CD14-positive monocyte (primary cell): ENCODE results near the gene KCNAB1. TPM values are rescaled to one million over a fixed set of nuclear protein-coding genes. Genes with fewer than 3 reads are reported as not detected.

Experiments
- DNase-seq, 3 donors: peaks; one replicate each; pipeline ENCODE4 v3.0.0-alpha.2; 2011 to 2022
- H2AFZ ChIP-seq: 2 replicates; pipeline ENCODE4 v1.6.0; 2012; ENCODE audit warnings: mild to moderate bottlenecking, low read depth, low read length, inconsistent platforms; ENCODE audit not compliant: insufficient read depth, poor library complexity, severe bottlenecking
- H3K27ac ChIP-seq, 2 donors: 1 replicate in 1 of 2; 2 replicates in 1 of 2; pipeline ENCODE4 v1.5.1; 2012 to 2013; ENCODE audit warnings: low read length in 2 of 2, control low read depth in 1 of 2, inconsistent platforms in 1 of 2, low read depth in 1 of 2, mild to moderate bottlenecking in 1 of 2
- H3K27me3 ChIP-seq, 2 donors: one replicate each; pipeline versions ENCODE4 v1.6.0 to v1.6.1; 2011 to 2013; ENCODE audit warnings: low read length in 2 of 2; ENCODE audit not compliant: control insufficient read depth in 2 of 2, insufficient read depth in 2 of 2
- H3K36me3 ChIP-seq, 2 donors: replicated peaks in 1 of 2; 1 replicate in 1 of 2; 2 replicates in 1 of 2; pipeline versions ENCODE4 v1.5.1 to v1.6.1; 2012 to 2013; ENCODE audit warnings: low read length in 2 of 2, control low read depth in 1 of 2, inconsistent platforms in 1 of 2, mild to moderate bottlenecking in 1 of 2; ENCODE audit not compliant: insufficient read depth in 2 of 2, control insufficient read depth in 1 of 2
- H3K4me1 ChIP-seq, 2 donors: 1 replicate in 1 of 2; 2 replicates in 1 of 2; pipeline versions ENCODE4 v1.5.1 to v1.6.1; 2012 to 2013; ENCODE audit warnings: low read length in 2 of 2, control low read depth in 1 of 2, inconsistent platforms in 1 of 2, mild to moderate bottlenecking in 1 of 2, moderate library complexity in 1 of 2; ENCODE audit not compliant: insufficient read depth in 2 of 2, control insufficient read depth in 1 of 2
- H3K4me2 ChIP-seq: replicated peaks from 2 replicates; pipeline ENCODE3; 2012; ENCODE audit warnings: low read length, moderate library complexity, mild to moderate bottlenecking; ENCODE audit not compliant: poor library complexity, severe bottlenecking; ENCODE audit errors: extremely low read depth
- H3K4me3 ChIP-seq, 3 experiments: fragments of 200-600 bp in 1 of 3; sonication (generic) in 1 of 3; replicated peaks in 1 of 3; 1 replicate in 2 of 3; 2 replicates in 1 of 3; pipeline ENCODE4 v1.5.1; 2011 to 2013; ENCODE audit warnings: low read length in 3 of 3, mild to moderate bottlenecking in 3 of 3, control low read depth in 2 of 3, low read depth in 2 of 3, inconsistent platforms in 1 of 3, moderate library complexity in 1 of 3
- H3K79me2 ChIP-seq: 2 replicates; pipeline ENCODE4 v1.6.0; 2012; ENCODE audit warnings: mild to moderate bottlenecking, control low read depth, inconsistent platforms, low read length, moderate library complexity; ENCODE audit not compliant: insufficient read depth
- H3K9ac ChIP-seq: 2 replicates; pipeline ENCODE4 v1.6.0; 2017; ENCODE audit warnings: low read length, mild to moderate bottlenecking; ENCODE audit not compliant: insufficient read depth, poor library complexity, severe bottlenecking
- H3K9me3 ChIP-seq, 2 donors: replicated peaks in 1 of 2; 1 replicate in 1 of 2; 2 replicates in 1 of 2; pipeline versions ENCODE4 v1.5.1 to v1.6.1; 2012 to 2013; ENCODE audit warnings: low read length in 2 of 2, control low read depth in 1 of 2; ENCODE audit not compliant: control insufficient read depth in 1 of 2, insufficient read depth in 1 of 2
- H4K20me1 ChIP-seq: 2 replicates; pipeline ENCODE4 v1.6.0; 2012; ENCODE audit warnings: mild to moderate bottlenecking, low read length, control low read depth, moderate library complexity; ENCODE audit not compliant: insufficient read depth
- H3K27ac Mint-ChIP-seq, 7 donors: one replicate each; pipeline ENCODE4 v1.8.0; 2020; ENCODE audit warnings: mild to moderate bottlenecking in 7 of 7, mixed read lengths in 7 of 7, moderate library complexity in 6 of 7, inconsistent platforms in 2 of 7
- H3K27me3 Mint-ChIP-seq, 3 donors: one replicate each; pipeline ENCODE4 v1.8.0; 2021 to 2022; ENCODE audit warnings: low read depth in 3 of 3, mild to moderate bottlenecking in 3 of 3, mixed read lengths in 3 of 3, moderate library complexity in 3 of 3, inconsistent platforms in 1 of 3
- H3K36me3 Mint-ChIP-seq, 2 donors: one replicate each; pipeline ENCODE4 v1.8.0; 2020; ENCODE audit warnings: mixed read lengths in 2 of 2, inconsistent platforms in 1 of 2, mild to moderate bottlenecking in 1 of 2
- H3K4me1 Mint-ChIP-seq: one replicate; pipeline ENCODE4 v1.8.0; 2020; ENCODE audit warnings: mild to moderate bottlenecking, mixed read lengths
- H3K4me3 Mint-ChIP-seq, 2 donors: one replicate each; pipeline ENCODE4 v1.8.0; 2020; ENCODE audit warnings: mild to moderate bottlenecking in 2 of 2, mixed read lengths in 2 of 2, moderate library complexity in 1 of 2
- H3K9me3 Mint-ChIP-seq, 7 donors: one replicate each; pipeline ENCODE4 v1.8.0; 2020 to 2022; ENCODE audit warnings: mixed read lengths in 7 of 7, mild to moderate bottlenecking in 6 of 7, moderate library complexity in 6 of 7, inconsistent platforms in 2 of 7
- WGBS: methylation state at CpG from one replicate; pipeline ENCODE4 v1.1.5; 2013; ENCODE audit warnings: missing lambda C conversion rate; ENCODE audit not compliant: insufficient coverage; 5-methylcytosine and 5-hydroxymethylcytosine counted together
- intact Hi-C, 2 donors: fragments of 100-400 bp; cut with micrococcal nuclease; formaldehyde crosslinking; loops; one replicate each; pipeline versions ENCODE4 v1.15.0 to v1.15.1; 2023
- polyA plus RNA-seq, 3 donors: library from polyadenylated mRNA; depleted of rRNA in 1 of 3; unstranded in 2 of 3; stranded (reverse) in 1 of 3; fragments of 300-500 nt in 2 of 3; fragments of >200 nt in 1 of 3; fragmentation: Illumina TruSeq in 2 of 3; gene quantifications; 1 replicate in 2 of 3; 2 replicates in 1 of 3; pipeline ENCODE4 v1.2.3, GENCODE V29; 2012 to 2021
- TF ChIP-seq, protein P1 (sequence below): fragments of 200-600 bp; IDR thresholded peaks from one replicate; pipeline ENCODE4 v1.8.0; 2022; ENCODE audit warnings: antibody characterized with exemption, mild to moderate bottlenecking

The KCNAB1 gene
- polyA plus RNA-seq, 3 donors = 0.08 to 0.14 TPM; not detected in 1

DNA sequence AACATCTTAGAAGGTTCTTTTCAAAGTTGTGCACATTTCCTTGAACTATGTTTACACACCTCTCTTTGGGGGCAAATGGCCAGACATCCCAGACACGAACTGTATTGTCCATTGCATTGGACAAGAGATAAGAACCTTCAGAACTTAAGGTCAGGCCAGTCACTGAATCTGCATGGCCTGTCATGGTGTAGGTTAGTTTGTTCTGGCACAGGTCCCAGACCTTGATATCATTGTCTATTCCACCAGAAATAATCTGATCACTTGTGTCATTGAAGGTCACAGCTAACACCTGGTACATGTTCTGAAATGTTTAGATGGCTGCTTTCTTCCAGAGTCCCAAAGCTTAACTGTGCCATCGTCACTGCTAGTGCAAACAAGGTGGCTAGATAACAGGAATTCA is 55.7 kb downstream of the KCNAB1 start:
- no peak overlapping the region for H3K4me2 ChIP-seq
- no peaks in the 10 kb centered on the region for H3K27me3 ChIP-seq
- H3K79me2 ChIP-seq = no peaks in the 10 kb centered on the region
- Mint-ChIP-seq H3K27ac (no peak overlapping the region), H3K36me3 (no peaks in the 10 kb centered on the region), H3K27me3 (peaks cover 0 to 2% (median 0%) of the 10 kb centered on the region in 3 donors), H3K4me1 (no peaks in the 10 kb centered on the region), H3K9me3 (peaks cover 0 to 9% (median 3%) of the 10 kb centered on the region in 7 donors), H3K4me3 (no peak overlapping the region)
- no peak overlapping the region for H3K27ac ChIP-seq
- no peak overlapping the region for H3K4me3 ChIP-seq
- no peaks in the 10 kb centered on the region for H3K4me1 ChIP-seq
- H3K9ac ChIP-seq = no peak overlapping the region
- no CpG with 5 or more reads among the region's 2 CpGs for WGBS
- H3K36me3 ChIP-seq = no peaks in the 10 kb centered on the region
- no peaks in the 10 kb centered on the region for H3K9me3 ChIP-seq
- no peaks in the 10 kb centered on the region for H4K20me1 ChIP-seq
- intact Hi-C loops = no loop called here
- DNase-seq = no peak
- no peak overlapping the region for H2AFZ ChIP-seq
- TF ChIP-seq, protein P1, sequence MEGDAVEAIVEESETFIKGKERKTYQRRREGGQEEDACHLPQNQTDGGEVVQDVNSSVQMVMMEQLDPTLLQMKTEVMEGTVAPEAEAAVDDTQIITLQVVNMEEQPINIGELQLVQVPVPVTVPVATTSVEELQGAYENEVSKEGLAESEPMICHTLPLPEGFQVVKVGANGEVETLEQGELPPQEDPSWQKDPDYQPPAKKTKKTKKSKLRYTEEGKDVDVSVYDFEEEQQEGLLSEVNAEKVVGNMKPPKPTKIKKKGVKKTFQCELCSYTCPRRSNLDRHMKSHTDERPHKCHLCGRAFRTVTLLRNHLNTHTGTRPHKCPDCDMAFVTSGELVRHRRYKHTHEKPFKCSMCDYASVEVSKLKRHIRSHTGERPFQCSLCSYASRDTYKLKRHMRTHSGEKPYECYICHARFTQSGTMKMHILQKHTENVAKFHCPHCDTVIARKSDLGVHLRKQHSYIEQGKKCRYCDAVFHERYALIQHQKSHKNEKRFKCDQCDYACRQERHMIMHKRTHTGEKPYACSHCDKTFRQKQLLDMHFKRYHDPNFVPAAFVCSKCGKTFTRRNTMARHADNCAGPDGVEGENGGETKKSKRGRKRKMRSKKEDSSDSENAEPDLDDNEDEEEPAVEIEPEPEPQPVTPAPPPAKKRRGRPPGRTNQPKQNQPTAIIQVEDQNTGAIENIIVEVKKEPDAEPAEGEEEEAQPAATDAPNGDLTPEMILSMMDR = no peak

DNA sequence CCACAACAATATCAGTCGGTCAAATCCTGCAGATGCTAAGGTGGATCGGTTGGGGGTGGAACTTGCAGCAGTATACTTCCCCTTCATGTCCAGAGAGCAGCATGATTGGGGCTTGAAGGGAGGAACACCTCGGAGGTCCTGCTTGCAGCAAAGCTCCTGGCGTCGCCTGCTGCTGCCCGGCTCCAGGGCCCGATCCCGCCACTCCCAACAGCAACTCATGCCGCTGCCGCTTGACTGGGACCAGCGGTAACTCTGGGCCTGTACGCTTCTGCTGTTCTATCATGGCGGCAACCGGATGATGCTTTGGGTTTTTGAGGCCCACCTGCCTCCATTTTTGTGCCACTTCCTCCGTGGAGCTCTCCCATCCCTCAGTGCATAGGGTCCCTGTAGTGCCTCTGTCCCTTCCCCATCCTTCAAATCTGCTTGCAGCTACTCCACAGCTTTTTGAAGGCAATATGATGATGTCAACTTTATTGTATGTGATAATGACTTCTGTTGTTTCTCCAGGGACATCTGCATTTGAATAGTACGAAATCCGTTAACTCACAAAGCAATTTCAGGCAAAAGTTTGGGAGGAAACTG is 56.3 kb downstream of the KCNAB1 start:
- intact Hi-C loops = no loop called here
- no peaks in the 10 kb centered on the region for H4K20me1 ChIP-seq
- H2AFZ ChIP-seq = no peak overlapping the region
- no peaks in the 10 kb centered on the region for H3K4me1 ChIP-seq
- H3K4me1 Mint-ChIP-seq = peaks cover 3% of the 10 kb centered on the region
- no peak for DNase-seq
- H3K27ac ChIP-seq = no peak overlapping the region
- no peaks in the 10 kb centered on the region for H3K36me3 ChIP-seq
- H3K4me3 Mint-ChIP-seq = no peak overlapping the region
- no peak overlapping the region for H3K27ac Mint-ChIP-seq
- 97% methylated on average over 12 of the region's 17 CpGs for WGBS
- no peak overlapping the region for H3K4me3 ChIP-seq
- no peaks in the 10 kb centered on the region for H3K79me2 ChIP-seq
- H3K9ac ChIP-seq = no peak overlapping the region
- H3K27me3 Mint-ChIP-seq = peaks cover 0 to 2% (median 0%) of the 10 kb centered on the region in 3 donors
- H3K27me3 ChIP-seq = no peaks in the 10 kb centered on the region
- H3K9me3 Mint-ChIP-seq = peaks cover 0 to 9% (median 3%) of the 10 kb centered on the region in 7 donors
- H3K4me2 ChIP-seq = no peak overlapping the region
- no peaks in the 10 kb centered on the region for H3K9me3 ChIP-seq
- H3K36me3 Mint-ChIP-seq = no peaks in the 10 kb centered on the region
- TF ChIP-seq, protein P1 = no peak
